Adipose tissue (tissue), 3 donors: ENCODE data around the gene CPOX. TPM values are rescaled to one million over a fixed set of nuclear protein-coding genes. Genes with fewer than 3 reads are reported as not detected.
"Not testable (repeated sequence)": the region's sequence is repeated elsewhere in the genome, so short reads cannot be mapped to it uniquely, and the experiment has no call there.

ENCODE experiments used
- H3K27ac ChIP-seq: one replicate; pipeline ENCODE4 v1.5.1; 2013; ENCODE audit warnings: low read depth, low read length
- WGBS, 3 donors: extraction: QIAGEN DNeasy Blood & Tissue Kit; methylation state at CpG; one replicate each; pipeline ENCODE4 v1.1.7; 2013; 5-methylcytosine and 5-hydroxymethylcytosine counted together
- polyA plus RNA-seq, 3 donors: library from polyadenylated mRNA; stranded (reverse); fragments of 200-250 nt; gene quantifications; one replicate each; pipeline ENCODE4 v1.2.3, GENCODE V29; 2013
- donor health status: healthy with polysubstance abuse.
- donor health status: Bipolar disorder and iron deficiency.
- donor health status: healthy.

Gene CPOX
- 1 to 10 TPM; 6.0 to 7.7 (median 7.2) TPM for polyA plus RNA-seq

- no peak within 1 kb of the TSS for H3K27ac ChIP-seq
- 0 to 1% (median 0%) methylated on average over 64 to 84 of the region's 84 CpGs for WGBS, 3 donors
Observed at GRCh38 chr3:98593046-98593936, at the start of gene CPOX. Gene CPOX (minus strand): TSS chr3:98593611. CDS start chr3:98593504, 107 bp downstream.

- H3K27ac ChIP-seq, result not testable (repeated sequence)
- WGBS, 3 donors, result 77 to 91% (median 91%) methylated on average over 9 of the region's 9 CpGs
Observed at GRCh38 chr3:98642769-98643168, 49.4 kb upstream of the CPOX start.

- 73 to 82% (median 76%) methylated on average over 2 of the region's 2 CpGs for WGBS, 3 donors
- H3K27ac ChIP-seq, result not testable (repeated sequence)
Observed at GRCh38 chr3:98641756-98642155, 48.3 kb upstream of the CPOX start.

- not testable (repeated sequence) for H3K27ac ChIP-seq
- WGBS, 3 donors, result 29 to 95% (median 92%) methylated on average over 2 of the region's 2 CpGs
Observed at GRCh38 chr3:98638515-98638914, 45.1 kb upstream of the CPOX start.

GRCh38 chr3:98630416-98630815 is 37.0 kb upstream of the CPOX start:
- no peak overlapping the region for H3K27ac ChIP-seq
- 87 to 93% (median 90%) methylated on average over 3 of the region's 3 CpGs for WGBS, 3 donors

- H3K27ac ChIP-seq, result no peak overlapping the region
Observed at GRCh38 chr3:98628317-98628716, 34.9 kb upstream of the CPOX start.

GRCh38 chr3:98626151-98626550 is 32.7 kb upstream of the CPOX start:
- no peak overlapping the region for H3K27ac ChIP-seq
- 71 to 88% (median 87%) methylated on average over 4 of the region's 4 CpGs for WGBS, 3 donors

GRCh38 chr3:98623572-98624280 is 30.3 kb upstream of the CPOX start:
- 70 to 91% (median 86%) methylated on average over 3 of the region's 3 CpGs for WGBS, 3 donors
- no peak overlapping the region for H3K27ac ChIP-seq

- WGBS, 3 donors, result 84 to 94% (median 94%) methylated on average over 2 of the region's 2 CpGs
- no peak overlapping the region for H3K27ac ChIP-seq
Observed at GRCh38 chr3:98617841-98618240, 24.4 kb upstream of the CPOX start.

- no peak overlapping the region for H3K27ac ChIP-seq
- WGBS, 3 donors, result 75 to 82% (median 80%) methylated on average over 4 of the region's 4 CpGs
Observed at GRCh38 chr3:98613616-98614015, 20.2 kb upstream of the CPOX start.

- no peak overlapping the region for H3K27ac ChIP-seq
- 83 to 89% (median 87%) methylated on average over 6 of the region's 6 CpGs for WGBS, 3 donors
Observed at GRCh38 chr3:98612996-98613517, 19.6 kb upstream of the CPOX start.

- WGBS, 3 donors, result 76 to 86% (median 79%) methylated on average over 5 of the region's 5 CpGs
- H3K27ac ChIP-seq, result no peak overlapping the region
Observed at GRCh38 chr3:98612587-98612986, 19.2 kb upstream of the CPOX start.

GRCh38 chr3:98608029-98608428 is 14.6 kb upstream of the CPOX start:
- no peak overlapping the region for H3K27ac ChIP-seq
- WGBS, 3 donors, result 54 to 97% (median 62%) methylated on average over 2 of the region's 2 CpGs

- H3K27ac ChIP-seq, result no peak overlapping the region
Observed at GRCh38 chr3:98603580-98603979, 10.2 kb upstream of the CPOX start.

- no peak overlapping the region for H3K27ac ChIP-seq
- WGBS, 3 donors, result 4 to 12% (median 8%) methylated on average over 4 of the region's 4 CpGs
Observed at GRCh38 chr3:98602078-98602678, 8.8 kb upstream of the CPOX start.

GRCh38 chr3:98601180-98601579 is 7.8 kb upstream of the CPOX start:
- no peak overlapping the region for H3K27ac ChIP-seq
- 55 to 80% (median 76%) methylated on average over 2 of the region's 2 CpGs for WGBS, 3 donors

GRCh38 chr3:98600412-98601095 is 7.1 kb upstream of the CPOX start:
- H3K27ac ChIP-seq, result no peak overlapping the region
- WGBS, 3 donors, result 68 to 87% (median 83%) methylated on average over 4 of the region's 4 CpGs

- H3K27ac ChIP-seq, result no peak overlapping the region
- WGBS, 3 donors, result 65 to 72% (median 70%) methylated on average over 5 of the region's 5 CpGs
Observed at GRCh38 chr3:98599647-98600411, 6.4 kb upstream of the CPOX start.
